IPS-NIHi11 (cell line): ENCODE measurements around the gene SERINC1.

ENCODE experiments used
- DNase-seq: peaks from one replicate; pipeline ENCODE4 v3.0.0; 2012; ENCODE audit warnings: mixed read lengths, low spot score

SERINC1 gene

GRCh38 chr6:122432816-122433215, 38.8 kb downstream of the SERINC1 start:
- no peak for DNase-seq

- no peak for DNase-seq
Observed at GRCh38 chr6:122431780-122432179, 39.8 kb downstream of the SERINC1 start.

GRCh38 chr6:122429323-122429722, 42.3 kb downstream of the SERINC1 start:
- DNase-seq = no peak

GRCh38 chr6:122428781-122429180, 42.8 kb downstream of the SERINC1 start:
- no peak for DNase-seq

- DNase-seq = no peak
Observed at GRCh38 chr6:122426597-122426996, 45.0 kb downstream of the SERINC1 start.

- DNase-seq = no peak
Observed at GRCh38 chr6:122423734-122424133, 47.9 kb downstream of the SERINC1 start.

- no peak for DNase-seq
Observed at GRCh38 chr6:122422614-122423267, 48.9 kb downstream of the SERINC1 start.

- DNase-seq = no peak
Observed at GRCh38 chr6:122422003-122422402, 49.6 kb downstream of the SERINC1 start.

GRCh38 chr6:122416825-122417224, 54.8 kb downstream of the SERINC1 start:
- DNase-seq = no peak

GRCh38 chr6:122412001-122412400, 59.6 kb downstream of the SERINC1 start:
- no peak for DNase-seq

- DNase-seq = no peak
Observed at GRCh38 chr6:122408702-122409458, 62.7 kb downstream of the SERINC1 start.

- DNase-seq = no peak
Observed at GRCh38 chr6:122408240-122408639, 63.4 kb downstream of the SERINC1 start.

- DNase-seq = no peak
Observed at GRCh38 chr6:122407712-122408111, 63.9 kb downstream of the SERINC1 start.

- DNase-seq = no peak
Observed at GRCh38 chr6:122406187-122406586, 65.4 kb downstream of the SERINC1 start.

- no peak for DNase-seq
Observed at GRCh38 chr6:122405417-122405816, 66.2 kb downstream of the SERINC1 start.

- DNase-seq = no peak
Observed at GRCh38 chr6:122404444-122404843, 67.2 kb downstream of the SERINC1 start.

- no peak for DNase-seq
Observed at GRCh38 chr6:122401104-122401503, 70.5 kb downstream of the SERINC1 start.

- no peak for DNase-seq
Observed at GRCh38 chr6:122400462-122401089, 71.0 kb downstream of the SERINC1 start.

GRCh38 chr6:122400121-122400450, 71.5 kb downstream of the SERINC1 start:
- no peak for DNase-seq

- peak; percentile 97 for DNase-seq
Observed at GRCh38 chr6:122399348-122400120, 72.1 kb downstream of the SERINC1 start, which contains the start of gene HSF2. Gene HSF2 (plus strand): TSS chr6:122399652. CDS start chr6:122399738, 86 bp downstream.

GRCh38 chr6:122399055-122399347, 72.6 kb downstream of the SERINC1 start:
- no peak for DNase-seq

GRCh38 chr6:122394016-122394415, 77.6 kb downstream of the SERINC1 start:
- no peak for DNase-seq
